ENCODE measurements around the gene GRID1.

DNA sequence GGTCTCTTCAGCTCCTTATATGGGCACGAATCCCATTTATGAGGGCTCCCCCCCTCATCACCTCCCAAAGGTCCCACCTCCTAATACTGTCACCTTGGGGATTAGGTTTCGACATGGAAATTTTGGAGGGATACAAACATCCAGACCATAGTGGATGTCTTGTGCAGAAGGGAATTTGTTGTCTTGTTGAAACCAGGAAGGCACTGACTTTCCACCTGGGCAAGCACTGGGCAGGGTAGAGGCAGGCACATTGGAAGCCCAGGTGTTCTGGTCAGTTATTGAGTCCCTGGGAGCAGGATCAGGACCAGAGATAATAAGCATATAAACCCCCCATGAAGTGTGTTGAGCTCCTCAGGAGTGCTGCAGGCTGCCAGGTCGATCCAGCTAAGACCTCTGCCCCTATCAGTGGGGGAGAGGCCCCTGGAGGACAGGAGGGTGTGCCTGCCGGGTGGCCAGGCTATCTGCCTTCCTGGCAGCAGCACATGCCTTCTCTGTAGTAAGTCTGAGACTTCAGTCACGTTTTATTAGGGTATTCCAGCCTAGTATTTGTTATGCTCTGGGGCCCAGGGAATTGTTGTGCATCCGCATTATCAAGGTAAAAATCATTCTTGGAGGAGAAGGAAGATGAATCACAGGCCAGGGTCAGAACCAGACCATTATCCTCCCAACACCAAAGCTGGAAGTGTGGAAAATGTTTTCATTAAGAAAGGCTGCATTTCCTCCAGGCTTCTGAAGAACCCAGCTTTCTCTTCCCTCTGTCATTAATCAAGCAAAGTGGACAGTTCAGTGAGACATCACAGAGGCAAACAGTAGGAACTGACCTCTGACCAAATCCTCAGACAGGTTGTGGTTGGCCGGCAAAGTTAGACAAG, 503.1 kb downstream of the GRID1 start:
- TF ChIP-seq, protein P1, sequence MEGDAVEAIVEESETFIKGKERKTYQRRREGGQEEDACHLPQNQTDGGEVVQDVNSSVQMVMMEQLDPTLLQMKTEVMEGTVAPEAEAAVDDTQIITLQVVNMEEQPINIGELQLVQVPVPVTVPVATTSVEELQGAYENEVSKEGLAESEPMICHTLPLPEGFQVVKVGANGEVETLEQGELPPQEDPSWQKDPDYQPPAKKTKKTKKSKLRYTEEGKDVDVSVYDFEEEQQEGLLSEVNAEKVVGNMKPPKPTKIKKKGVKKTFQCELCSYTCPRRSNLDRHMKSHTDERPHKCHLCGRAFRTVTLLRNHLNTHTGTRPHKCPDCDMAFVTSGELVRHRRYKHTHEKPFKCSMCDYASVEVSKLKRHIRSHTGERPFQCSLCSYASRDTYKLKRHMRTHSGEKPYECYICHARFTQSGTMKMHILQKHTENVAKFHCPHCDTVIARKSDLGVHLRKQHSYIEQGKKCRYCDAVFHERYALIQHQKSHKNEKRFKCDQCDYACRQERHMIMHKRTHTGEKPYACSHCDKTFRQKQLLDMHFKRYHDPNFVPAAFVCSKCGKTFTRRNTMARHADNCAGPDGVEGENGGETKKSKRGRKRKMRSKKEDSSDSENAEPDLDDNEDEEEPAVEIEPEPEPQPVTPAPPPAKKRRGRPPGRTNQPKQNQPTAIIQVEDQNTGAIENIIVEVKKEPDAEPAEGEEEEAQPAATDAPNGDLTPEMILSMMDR (IDR thresholded peaks at IDR 0.05; ENCODE audit: insufficient read depth, low read depth, low read length), result no peak
- TF ChIP-seq EZH2 (IDR thresholded peaks at IDR 0.05; ENCODE audit: insufficient read depth, low read length), result no peak
